K562 (cell line): Measurements from ENCODE around the gene KIF26B.

Experiments used
- CLOCK ChIP-seq: fragments of 250-450 bp; sonication (Bioruptor Pico); IDR thresholded peaks from 2 replicates; pipeline ENCODE4 v1.4.0; 2020; ENCODE audit warnings: mild to moderate bottlenecking, moderate library complexity, borderline replicate concordance
- CTCF ChIP-seq, 3 experiments: IDR thresholded peaks in 2 of 3; conservative IDR thresholded peaks in 1 of 3; 2 replicates each; pipeline ENCODE4 v1.5.1; 2011 to 2012; ENCODE audit warnings: low read length in 3 of 3, mild to moderate bottlenecking in 3 of 3, control low read depth in 2 of 3, improper control_type of control experiment in 1 of 3, inconsistent platforms in 1 of 3, low read depth in 1 of 3, mixed read lengths in 1 of 3, moderate library complexity in 1 of 3; ENCODE audit not compliant: insufficient read depth in 2 of 3
- EGR1 ChIP-seq: fragments of 450-650 bp; conservative IDR thresholded peaks from 2 replicates; pipeline ENCODE4 v1.6.1; 2017; ENCODE audit warnings: mild to moderate bottlenecking
- MAZ ChIP-seq, 2 experiments: fragments of 450-650 bp in 1 of 2; sonication (generic) in 1 of 2; formaldehyde crosslinking; IDR thresholded peaks in 1 of 2; conservative IDR thresholded peaks in 1 of 2; 2 replicates each; pipeline versions ENCODE4 v1.4.0 to v1.5.0; 2020; ENCODE audit warnings: mild to moderate bottlenecking in 1 of 2, missing genetic modification reagents in 1 of 2
- MEF2A ChIP-seq: IDR thresholded peaks from 2 replicates; pipeline ENCODE4 v1.6.1; 2011; ENCODE audit warnings: low read depth, mild to moderate bottlenecking, low read length, moderate library complexity; ENCODE audit not compliant: control insufficient read depth
- MXI1 ChIP-seq: IDR thresholded peaks from 2 replicates; pipeline ENCODE4 v1.6.1; 2011; ENCODE audit warnings: low read depth, mild to moderate bottlenecking, improper control_type of control experiment, low read length
- POLR2A ChIP-seq: fragments of 450-650 bp; conservative IDR thresholded peaks from 2 replicates; pipeline ENCODE4 v1.6.1; 2016
- POLR2AphosphoS5 ChIP-seq: IDR thresholded peaks from 2 replicates; pipeline ENCODE4 v1.6.1; 2011; ENCODE audit warnings: mild to moderate bottlenecking, low read depth, low read length, moderate library complexity; ENCODE audit not compliant: control insufficient read depth, insufficient read depth
- SMAD1 ChIP-seq: fragments of 150-350 bp; IDR thresholded peaks from 2 replicates; pipeline ENCODE4 v1.6.1; 2014; ENCODE audit warnings: low read length, low read depth; ENCODE audit not compliant: partially characterized antibody
- ZBTB11 ChIP-seq, 3 experiments: fragments of 200-800 bp in 1 of 3; fragments of 250-450 bp in 1 of 3; fragments of 450-650 bp in 1 of 3; sonication (Bioruptor Pico) in 1 of 3; sonication (Bioruptor generic) in 1 of 3; formaldehyde crosslinking in 1 of 3; IDR thresholded peaks; 2 replicates each; pipeline versions ENCODE4 v1.6.1 to v1.8.0; 2016 to 2022; ENCODE audit warnings: mild to moderate bottlenecking in 2 of 3, missing genetic modification characterization in 2 of 3, missing compliant biosample characterization in 1 of 3, moderate library complexity in 1 of 3
- ZNF174 ChIP-seq: fragments of 250-450 bp; sonication (Bioruptor Pico); IDR thresholded peaks from 2 replicates; pipeline ENCODE4 v1.4.0; 2020; ENCODE audit warnings: mild to moderate bottlenecking
- ZNF609 ChIP-seq: sonication (generic); formaldehyde crosslinking; IDR thresholded peaks from 2 replicates; pipeline ENCODE4 v1.8.1; 2023; ENCODE audit warnings: missing genetic modification reagents, mild to moderate bottlenecking, borderline replicate concordance
- ZZZ3 ChIP-seq: fragments of 450-650 bp; IDR thresholded peaks from 2 replicates; pipeline ENCODE4 v1.6.1; 2016; ENCODE audit warnings: antibody characterized with exemption, mild to moderate bottlenecking, moderate library complexity

GRCh38 chr1:245577191-245578157 is 422.7 kb downstream of the KIF26B start:
- no peak for TF ChIP-seq MEF2A
- no peak for TF ChIP-seq MXI1
- no peak for TF ChIP-seq POLR2A
- no peak for TF ChIP-seq ZNF609 (CRISPR knock-in tag)
- TF ChIP-seq ZNF174 (CRISPR knock-in tag): no peak
- no peak for TF ChIP-seq ZZZ3
- TF ChIP-seq CTCF (IDR thresholded peaks at IDR 0.05 in 2 of 3, conservative IDR thresholded peaks at IDR 0.05 in 1 of 3; ENCODE audit: insufficient read depth in 2 of 3, low read depth in 1 of 3, low read length in 3 of 3): no peak
- no peak for TF ChIP-seq EGR1
- TF ChIP-seq ZBTB11 (CRISPR knock-in tag; IDR thresholded peaks at IDR 0.05): peak in 2 of 3 experiments; percentile 66 to 98; a peak in 4 of 6 replicates
- TF ChIP-seq SMAD1: no peak
- no peak for TF ChIP-seq CLOCK (CRISPR knock-in tag)
- peak in 1 of 2 experiments; percentile 25; a peak in 1 of 4 replicates for TF ChIP-seq MAZ (CRISPR knock-in tag; conservative IDR thresholded peaks at IDR 0.05 in 1 of 2, IDR thresholded peaks at IDR 0.05 in 1 of 2)
- TF ChIP-seq POLR2AphosphoS5: no peak
